RWPE2 (cell line): Measurements from ENCODE around the gene PIM1.
"Not testable (repeated sequence)": the region's sequence is repeated elsewhere in the genome, so short reads cannot be mapped to it uniquely, and the experiment has no call there.

Experiments
- ATAC-seq: fragments of 200-7000 bp; cut with Tn5 transposase; 3 replicates; pipeline ENCODE4 v1.9.1; 2021; ENCODE audit warnings: low read depth
- DNase-seq: peaks from one replicate; pipeline ENCODE4 v3.0.0-alpha.2; 2020; ENCODE audit warnings: low spot score
- H3K27ac ChIP-seq: fragments of 450-650 bp; 2 replicates; pipeline ENCODE4 v1.5.1; 2017; ENCODE audit warnings: mild to moderate bottlenecking; ENCODE audit not compliant: poor library complexity, severe bottlenecking
- H3K27me3 ChIP-seq: fragments of 250-450 bp; sonication (Bioruptor Pico); 2 replicates; pipeline ENCODE4 v1.5.1; 2021; ENCODE audit warnings: mild to moderate bottlenecking, moderate library complexity; ENCODE audit not compliant: insufficient read depth, poor library complexity, severe bottlenecking
- H3K36me3 ChIP-seq: fragments of 250-450 bp; sonication (Bioruptor Pico); 2 replicates; pipeline ENCODE4 v1.5.1; 2020; ENCODE audit warnings: low read depth, mild to moderate bottlenecking, moderate library complexity
- H3K4me1 ChIP-seq: fragments of 250-450 bp; sonication (Bioruptor Pico); 2 replicates; pipeline ENCODE4 v1.5.1; 2021; ENCODE audit warnings: mild to moderate bottlenecking, moderate library complexity; ENCODE audit not compliant: insufficient read depth, poor library complexity, severe bottlenecking
- H3K4me3 ChIP-seq: fragments of 250-450 bp; sonication (Bioruptor Pico); 2 replicates; pipeline ENCODE4 v1.5.1; 2021; ENCODE audit warnings: mild to moderate bottlenecking, moderate library complexity; ENCODE audit not compliant: severe bottlenecking
- H3K9me3 ChIP-seq: fragments of 250-450 bp; sonication (Bioruptor Pico); 2 replicates; pipeline ENCODE4 v1.5.1; 2021; ENCODE audit warnings: mild to moderate bottlenecking, moderate library complexity; ENCODE audit not compliant: severe bottlenecking
- TF ChIP-seq, protein P1 (sequence below): fragments of 450-650 bp; IDR thresholded peaks from one replicate; pipeline ENCODE4 v1.5.1; 2017; ENCODE audit warnings: mild to moderate bottlenecking, moderate library complexity; ENCODE audit not compliant: poor library complexity, severe bottlenecking

PIM1 gene

DNA sequence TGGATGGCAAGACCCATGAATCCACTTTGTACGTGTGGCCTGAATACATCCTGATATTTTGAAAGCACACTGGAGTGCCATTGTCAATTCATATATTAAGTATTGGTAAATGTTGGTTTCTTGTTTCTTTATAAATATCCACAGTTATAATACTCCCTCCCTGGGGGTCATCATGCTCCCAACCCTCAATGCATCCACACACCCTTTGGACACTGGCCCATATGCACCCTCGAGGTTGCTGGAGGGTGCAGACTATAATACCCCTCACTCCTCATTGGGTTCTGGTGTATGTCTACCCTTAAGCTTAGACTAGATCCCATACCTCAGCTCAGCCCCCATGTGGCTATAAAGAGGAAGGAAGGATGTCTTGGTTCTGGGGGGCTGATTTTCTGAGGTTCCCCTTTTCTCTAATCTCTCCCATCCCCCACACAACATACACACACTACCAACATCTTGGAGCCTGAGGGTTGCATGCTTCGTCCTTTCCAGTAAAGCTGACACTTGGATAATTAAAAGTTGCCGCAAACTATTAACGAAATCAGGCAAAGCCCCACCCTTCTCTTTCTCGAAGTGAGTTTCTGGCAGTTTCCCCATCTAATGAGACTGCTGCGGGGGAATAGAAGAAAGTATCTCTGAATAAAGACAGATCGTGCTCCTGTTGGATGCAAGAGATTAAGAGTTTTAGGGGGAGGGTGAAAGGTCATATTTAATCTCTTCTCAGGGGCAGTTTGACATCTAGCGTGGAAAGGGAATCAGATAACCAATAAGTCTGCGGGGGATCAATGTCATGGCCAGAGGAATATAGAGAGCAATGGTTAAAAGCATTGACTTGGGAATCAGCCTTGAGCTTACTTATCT is 7.4 kb downstream of the PIM1 start:
- H3K27me3 ChIP-seq: no peaks in the 10 kb centered on the region
- DNase-seq (no peak), ATAC-seq (no peak)
- H3K27ac ChIP-seq: no peak overlapping the region
- H3K4me3 ChIP-seq: no peak overlapping the region
- peaks cover 35% of the 10 kb centered on the region for H3K36me3 ChIP-seq
- H3K9me3 ChIP-seq: no peaks in the 10 kb centered on the region
- peaks cover 3% of the 10 kb centered on the region for H3K4me1 ChIP-seq
- TF ChIP-seq, protein P1, sequence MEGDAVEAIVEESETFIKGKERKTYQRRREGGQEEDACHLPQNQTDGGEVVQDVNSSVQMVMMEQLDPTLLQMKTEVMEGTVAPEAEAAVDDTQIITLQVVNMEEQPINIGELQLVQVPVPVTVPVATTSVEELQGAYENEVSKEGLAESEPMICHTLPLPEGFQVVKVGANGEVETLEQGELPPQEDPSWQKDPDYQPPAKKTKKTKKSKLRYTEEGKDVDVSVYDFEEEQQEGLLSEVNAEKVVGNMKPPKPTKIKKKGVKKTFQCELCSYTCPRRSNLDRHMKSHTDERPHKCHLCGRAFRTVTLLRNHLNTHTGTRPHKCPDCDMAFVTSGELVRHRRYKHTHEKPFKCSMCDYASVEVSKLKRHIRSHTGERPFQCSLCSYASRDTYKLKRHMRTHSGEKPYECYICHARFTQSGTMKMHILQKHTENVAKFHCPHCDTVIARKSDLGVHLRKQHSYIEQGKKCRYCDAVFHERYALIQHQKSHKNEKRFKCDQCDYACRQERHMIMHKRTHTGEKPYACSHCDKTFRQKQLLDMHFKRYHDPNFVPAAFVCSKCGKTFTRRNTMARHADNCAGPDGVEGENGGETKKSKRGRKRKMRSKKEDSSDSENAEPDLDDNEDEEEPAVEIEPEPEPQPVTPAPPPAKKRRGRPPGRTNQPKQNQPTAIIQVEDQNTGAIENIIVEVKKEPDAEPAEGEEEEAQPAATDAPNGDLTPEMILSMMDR: no peak

DNA sequence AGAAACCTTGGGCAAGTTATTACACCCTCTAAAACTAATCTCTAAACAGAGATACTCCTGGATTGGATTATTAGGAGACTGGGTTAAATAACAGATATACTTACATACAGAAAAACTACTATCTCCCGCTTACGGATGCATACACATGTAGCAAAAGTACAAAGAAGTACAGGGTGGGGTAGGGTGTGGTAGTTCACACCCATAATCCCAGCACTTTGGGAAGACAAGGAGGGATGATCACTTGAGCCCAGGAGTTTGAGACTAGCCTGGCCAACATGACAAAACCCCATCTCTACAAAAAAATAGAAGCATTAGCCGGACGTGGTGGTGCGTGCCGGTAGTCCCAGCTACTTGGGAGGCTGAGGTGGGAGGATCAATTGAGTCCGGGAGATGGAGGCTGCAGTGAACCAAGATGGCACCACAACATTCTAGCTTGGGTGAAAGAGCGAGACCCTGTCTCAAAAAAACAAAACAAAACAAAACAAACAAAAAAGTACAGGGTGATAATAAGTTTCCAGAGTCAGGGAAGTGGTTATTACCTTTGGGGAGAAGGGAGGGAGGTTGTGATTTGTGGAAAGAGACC is 8.1 kb downstream of the PIM1 start:
- DNase-seq (no peak), ATAC-seq (no peak)
- Histone ChIP-seq H3K27ac (no peak overlapping the region), H3K4me3 (no peak overlapping the region), H3K9me3 (no peaks in the 10 kb centered on the region), H3K27me3 (no peaks in the 10 kb centered on the region), H3K36me3 (peaks cover 28% of the 10 kb centered on the region), H3K4me1 (no peaks in the 10 kb centered on the region)
- TF ChIP-seq, protein P1: no peak

DNA sequence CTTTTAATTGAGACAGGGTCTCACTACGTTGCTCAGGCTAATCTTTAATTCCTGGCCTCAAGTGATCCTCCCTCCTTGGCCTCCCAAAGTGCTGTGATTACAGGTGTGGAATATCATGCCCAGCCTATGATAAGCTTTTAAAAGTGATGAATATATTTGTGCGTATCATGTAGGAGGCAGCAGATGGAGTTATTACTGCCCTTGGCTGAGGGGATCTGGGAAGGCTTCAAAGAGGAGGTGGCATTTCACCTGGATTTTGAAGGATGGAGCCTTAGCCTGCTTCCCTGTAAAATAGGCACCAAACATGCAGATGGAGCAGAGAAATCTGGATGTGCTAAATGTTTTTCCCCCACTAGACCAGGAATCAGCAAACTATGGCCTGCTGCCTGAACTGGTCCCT is 10.1 kb downstream of the PIM1 start:
- ATAC-seq (no peak), DNase-seq (no peak)
- Histone ChIP-seq H3K9me3 (no peaks in the 10 kb centered on the region), H3K4me1 (no peaks in the 10 kb centered on the region), H3K27me3 (no peaks in the 10 kb centered on the region), H3K36me3 (peaks cover 7% of the 10 kb centered on the region), H3K4me3 (no peak overlapping the region), H3K27ac (no peak overlapping the region)
- TF ChIP-seq, protein P1: no peak

DNA sequence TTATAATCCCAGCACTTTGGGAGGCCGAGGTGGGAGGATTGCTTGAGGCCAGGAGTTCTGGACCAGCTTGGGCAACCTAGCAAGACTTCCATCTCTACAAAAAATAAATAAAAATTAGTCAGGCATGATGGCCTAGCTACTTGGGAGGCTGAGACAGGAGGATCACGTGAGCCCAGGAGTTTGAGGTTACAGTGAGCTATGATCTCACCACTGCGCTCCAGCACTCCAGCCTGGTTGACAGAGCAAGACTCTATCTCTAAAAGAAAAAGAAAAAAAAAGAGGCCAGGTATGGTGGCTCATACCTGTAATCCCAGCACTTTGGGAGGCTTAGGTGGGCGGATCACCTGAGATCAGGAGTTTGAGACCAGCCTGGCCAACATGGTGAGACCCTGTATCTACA is 10.7 kb downstream of the PIM1 start:
- H3K4me1 ChIP-seq, H3K36me3 ChIP-seq, DNase-seq, H3K27me3 ChIP-seq, H3K4me3 ChIP-seq, ATAC-seq, H3K9me3 ChIP-seq, H3K27ac ChIP-seq: not testable (repeated sequence)

DNA sequence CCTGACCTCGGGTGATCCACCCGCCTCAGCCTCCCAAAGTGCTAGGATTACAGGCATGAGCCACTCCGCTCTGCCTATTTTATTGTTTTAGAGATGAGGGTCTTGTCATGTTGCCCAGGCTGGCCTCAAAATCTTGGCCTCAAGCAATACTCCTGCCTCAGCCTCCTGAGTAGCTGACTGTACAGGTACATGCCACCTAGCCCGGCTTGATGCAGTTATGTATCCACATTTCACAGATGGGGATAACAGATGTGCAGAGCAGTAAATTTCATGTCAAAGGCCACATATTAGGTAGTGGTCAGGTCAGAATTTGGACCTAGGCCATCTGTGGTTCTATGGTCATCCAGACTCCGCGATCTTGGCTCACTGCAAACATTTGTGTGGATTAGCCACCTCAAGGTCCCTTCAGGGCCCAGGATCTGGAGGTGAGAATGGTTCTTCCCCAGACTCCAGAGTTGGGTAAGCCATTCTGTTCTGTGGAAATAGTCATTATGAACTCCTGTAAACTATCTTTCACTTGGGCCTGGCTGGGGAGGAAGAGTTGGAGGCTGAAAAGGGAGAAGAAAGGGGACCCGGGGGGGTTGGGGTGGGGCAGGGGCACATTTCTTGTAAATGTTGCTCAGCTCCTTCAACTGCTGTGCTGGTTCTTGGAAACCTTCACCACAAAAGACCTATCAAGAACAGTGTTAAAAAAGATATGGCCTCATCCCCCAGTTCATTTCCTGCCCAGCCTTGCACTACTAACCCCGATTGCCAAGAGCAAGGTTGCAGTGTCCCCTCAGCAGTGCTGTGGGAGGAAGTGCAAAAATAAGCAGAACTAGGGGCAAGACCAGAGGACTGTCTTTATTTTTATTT is 13.0 kb downstream of the PIM1 start:
- Histone ChIP-seq H3K4me1 (no peaks in the 10 kb centered on the region), H3K4me3 (no peak overlapping the region), H3K36me3 (no peaks in the 10 kb centered on the region), H3K9me3 (no peaks in the 10 kb centered on the region), H3K27me3 (no peaks in the 10 kb centered on the region), H3K27ac (no peak overlapping the region)
- ATAC-seq: no peak
- DNase-seq: no peak
- TF ChIP-seq, protein P1: no peak

DNA sequence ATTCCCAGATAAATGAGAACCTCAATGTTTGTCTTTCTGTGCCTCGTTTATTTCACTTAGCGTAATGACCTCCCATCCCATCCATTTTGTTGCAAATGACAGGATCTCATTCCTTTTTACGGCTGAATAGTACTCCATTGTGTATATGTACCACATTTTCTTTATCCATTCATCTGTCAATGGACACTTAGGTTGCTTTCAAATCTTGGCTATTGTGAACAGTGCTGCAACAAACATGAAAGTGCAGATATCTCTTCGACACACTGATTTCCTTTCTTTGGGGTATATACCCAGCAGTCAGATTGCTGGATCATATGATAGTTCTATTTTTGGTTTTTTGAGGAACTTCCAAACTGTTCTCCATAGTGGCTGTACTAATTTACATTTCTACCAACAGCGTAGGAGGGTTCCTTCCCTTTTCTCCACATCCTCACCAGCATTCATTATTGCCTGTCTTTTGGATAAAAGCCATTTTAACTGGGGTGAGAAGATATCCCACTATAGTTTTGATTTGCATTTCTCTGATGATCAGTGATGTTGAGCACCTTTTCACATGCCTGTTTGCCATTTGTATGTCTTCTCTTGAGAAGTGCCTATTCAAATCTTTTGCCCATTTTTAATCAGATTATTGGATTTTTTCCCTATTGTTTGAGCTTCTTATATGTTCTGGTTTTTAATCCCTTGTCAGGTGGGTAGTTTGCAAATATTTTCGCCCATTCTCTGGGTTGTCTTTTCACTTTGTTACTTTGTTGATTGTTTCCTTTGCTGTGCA is 16.2 kb downstream of the PIM1 start:
- not testable (repeated sequence) for H3K4me1 ChIP-seq, ATAC-seq, DNase-seq, H3K27ac ChIP-seq, H3K27me3 ChIP-seq, H3K9me3 ChIP-seq, H3K4me3 ChIP-seq, H3K36me3 ChIP-seq
